ENCODE data around the gene PDZD2. TPM values are rescaled to one million over a fixed set of nuclear protein-coding genes. Genes with fewer than 3 reads are reported as not detected.

The PDZD2 gene
- total RNA-seq, 3 donors from 2014 or later (not counting 1 experiment from before 2014, with no cell fraction given) = 0.50 to 1.3 (median 0.66) TPM

GRCh38 chr5:31753700-31754357 is 114.9 kb downstream of the PDZD2 start:
- Mint-ChIP-seq H3K9me3 (no peaks in the 10 kb centered on the region), H3K4me3 (no peak overlapping the region), H3K4me1 (peaks cover 0 to 7% of the 10 kb centered on the region in 2 donors), H3K27ac (no peak overlapping the region), H3K27me3 (ENCODE audit: low read depth in 2 of 2) (peaks cover 0 to 3% of the 10 kb centered on the region in 2 donors), H3K36me3 (no peaks in the 10 kb centered on the region)
- Histone ChIP-seq H3K4me1 (ENCODE audit: control insufficient read depth, insufficient read depth, low read length) (no peaks in the 10 kb centered on the region), H3K36me3 (ENCODE audit: control insufficient read depth, insufficient read depth, low read length) (no peaks in the 10 kb centered on the region), H3K4me3 (ENCODE audit: low read length) (no peak overlapping the region), H3K27ac (ENCODE audit: low read length) (no peak overlapping the region), H3K9me3 (ENCODE audit: control insufficient read depth, insufficient read depth, low read length) (no peaks in the 10 kb centered on the region), H3K27me3 (ENCODE audit: control insufficient read depth, insufficient read depth, low read length) (no peaks in the 10 kb centered on the region)
- no peak for ATAC-seq
- DNase-seq = no peak
- intact Hi-C loops (cut with micrococcal nuclease) = no loop called here
- TF ChIP-seq CTCF (IDR thresholded peaks at IDR 0.05) = no peak
- WGBS (ENCODE audit: insufficient coverage) = 94% methylated on average over 9 of the region's 9 CpGs

GRCh38 chr5:31754358-31754704 is 115.4 kb downstream of the PDZD2 start:
- Histone ChIP-seq H3K27ac (ENCODE audit: low read length) (no peak overlapping the region), H3K36me3 (ENCODE audit: control insufficient read depth, insufficient read depth, low read length) (no peaks in the 10 kb centered on the region), H3K4me3 (ENCODE audit: low read length) (no peak overlapping the region), H3K9me3 (ENCODE audit: control insufficient read depth, insufficient read depth, low read length) (no peaks in the 10 kb centered on the region), H3K4me1 (ENCODE audit: control insufficient read depth, insufficient read depth, low read length) (no peaks in the 10 kb centered on the region), H3K27me3 (ENCODE audit: control insufficient read depth, insufficient read depth, low read length) (no peaks in the 10 kb centered on the region)
- WGBS (ENCODE audit: insufficient coverage) = 90% methylated on average over 2 of the region's 4 CpGs
- Mint-ChIP-seq H3K4me3 (no peak overlapping the region), H3K27me3 (ENCODE audit: low read depth in 2 of 2) (peaks cover 0 to 3% of the 10 kb centered on the region in 2 donors), H3K4me1 (peaks cover 0 to 9% of the 10 kb centered on the region in 2 donors), H3K9me3 (no peaks in the 10 kb centered on the region), H3K27ac (no peak overlapping the region), H3K36me3 (no peaks in the 10 kb centered on the region)
- intact Hi-C loops (cut with micrococcal nuclease) = no loop called here
- TF ChIP-seq CTCF (IDR thresholded peaks at IDR 0.05) = no peak
- DNase-seq (no peak), ATAC-seq (no peak)

- Mint-ChIP-seq H3K27me3 (ENCODE audit: low read depth in 2 of 2) (peaks cover 0 to 3% of the 10 kb centered on the region in 2 donors), H3K27ac (no peak overlapping the region), H3K36me3 (no peaks in the 10 kb centered on the region), H3K4me3 (no peak overlapping the region), H3K4me1 (peaks cover 5 to 14% of the 10 kb centered on the region in 2 donors), H3K9me3 (no peaks in the 10 kb centered on the region)
- ATAC-seq = no peak
- H3K27me3 ChIP-seq (ENCODE audit: control insufficient read depth, insufficient read depth, low read length) = no peaks in the 10 kb centered on the region
- intact Hi-C loops (cut with micrococcal nuclease) = no loop called here
- H3K4me1 ChIP-seq (ENCODE audit: control insufficient read depth, insufficient read depth, low read length) = no peaks in the 10 kb centered on the region
- H3K36me3 ChIP-seq (ENCODE audit: control insufficient read depth, insufficient read depth, low read length) = no peaks in the 10 kb centered on the region
- whole genome bisulfite sequencing (ENCODE audit: insufficient coverage) = 89% methylated on average over 18 of the region's 20 CpGs
- DNase-seq = no peak
- no peak overlapping the region for H3K4me3 ChIP-seq (ENCODE audit: low read length)
- H3K27ac ChIP-seq (ENCODE audit: low read length) = no peak overlapping the region
- no peak for TF ChIP-seq CTCF (IDR thresholded peaks at IDR 0.05)
- H3K9me3 ChIP-seq (ENCODE audit: control insufficient read depth, insufficient read depth, low read length) = no peaks in the 10 kb centered on the region
Measured at GRCh38 chr5:31754741-31755675, 116.1 kb downstream of the PDZD2 start.

Measured in natural killer cell (primary cell).